Measurements from ENCODE around the gene ITGB2.

DNA sequence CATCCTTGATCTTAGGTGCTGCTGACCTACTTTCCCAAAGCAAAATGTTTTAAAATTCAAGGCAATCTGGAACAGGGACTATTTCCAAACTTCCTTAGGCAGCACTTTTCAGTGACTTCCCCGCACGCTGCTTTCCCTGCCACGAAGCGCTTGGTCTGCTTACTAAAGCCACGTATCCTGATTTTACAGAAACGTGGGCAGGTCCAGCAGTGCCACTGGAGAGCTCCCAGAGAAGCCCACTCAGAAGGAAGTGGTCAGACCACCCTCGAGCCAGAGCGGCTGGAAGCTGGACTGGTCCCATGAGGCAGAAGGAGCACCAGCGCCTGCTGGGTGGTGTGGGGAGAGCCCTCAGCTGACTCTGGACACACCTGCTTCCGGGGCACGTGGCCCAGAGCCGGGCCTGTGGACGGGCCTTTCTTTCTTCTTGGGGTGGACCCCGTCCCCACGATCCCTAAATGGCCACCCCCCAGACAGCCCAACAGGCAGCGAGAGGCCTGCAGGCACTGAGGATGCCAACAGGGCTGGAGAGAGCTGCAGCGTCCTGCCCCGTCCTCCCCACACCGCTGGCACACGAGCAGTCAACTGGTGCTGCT lies 70.4 kb downstream of the ITGB2 start:
- TF ChIP-seq, protein P1, sequence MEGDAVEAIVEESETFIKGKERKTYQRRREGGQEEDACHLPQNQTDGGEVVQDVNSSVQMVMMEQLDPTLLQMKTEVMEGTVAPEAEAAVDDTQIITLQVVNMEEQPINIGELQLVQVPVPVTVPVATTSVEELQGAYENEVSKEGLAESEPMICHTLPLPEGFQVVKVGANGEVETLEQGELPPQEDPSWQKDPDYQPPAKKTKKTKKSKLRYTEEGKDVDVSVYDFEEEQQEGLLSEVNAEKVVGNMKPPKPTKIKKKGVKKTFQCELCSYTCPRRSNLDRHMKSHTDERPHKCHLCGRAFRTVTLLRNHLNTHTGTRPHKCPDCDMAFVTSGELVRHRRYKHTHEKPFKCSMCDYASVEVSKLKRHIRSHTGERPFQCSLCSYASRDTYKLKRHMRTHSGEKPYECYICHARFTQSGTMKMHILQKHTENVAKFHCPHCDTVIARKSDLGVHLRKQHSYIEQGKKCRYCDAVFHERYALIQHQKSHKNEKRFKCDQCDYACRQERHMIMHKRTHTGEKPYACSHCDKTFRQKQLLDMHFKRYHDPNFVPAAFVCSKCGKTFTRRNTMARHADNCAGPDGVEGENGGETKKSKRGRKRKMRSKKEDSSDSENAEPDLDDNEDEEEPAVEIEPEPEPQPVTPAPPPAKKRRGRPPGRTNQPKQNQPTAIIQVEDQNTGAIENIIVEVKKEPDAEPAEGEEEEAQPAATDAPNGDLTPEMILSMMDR (conservative IDR thresholded peaks at IDR 0.05; ENCODE audit: low read length), result no peak
- no peak for TF ChIP-seq EZH2phosphoT487 (IDR thresholded peaks at IDR 0.05; ENCODE audit: borderline replicate concordance)

All from Loucy (cell line).